CD1c-positive myeloid dendritic cell (primary cell): Measurements from ENCODE around the gene FBXL15.
A peak's percentile ranks its signal among the peaks of the same experiment; 100 is the strongest.

Experiments used
- DNase-seq: peaks from one replicate; pipeline ENCODE4 v3.0.0-alpha.2; 2016; ENCODE audit errors: extremely low spot score

FBXL15 gene

GRCh38 chr10:102410429-102411073 is 10.1 kb upstream of the FBXL15 start:
- no peak for DNase-seq

- no peak for DNase-seq
Measured at GRCh38 chr10:102411341-102412255, 9.0 kb upstream of the FBXL15 start.

- DNase-seq = no peak
Measured at GRCh38 chr10:102412293-102412692, 8.3 kb upstream of the FBXL15 start.

- DNase-seq = no peak
Measured at GRCh38 chr10:102413053-102413705, 7.5 kb upstream of the FBXL15 start.

- no peak for DNase-seq
Measured at GRCh38 chr10:102413806-102414561, 6.7 kb upstream of the FBXL15 start.

- DNase-seq = peak; percentile 38
Measured at GRCh38 chr10:102414749-102415148, 5.9 kb upstream of the FBXL15 start.

- no peak for DNase-seq
Measured at GRCh38 chr10:102416283-102416682, 4.4 kb upstream of the FBXL15 start.

- DNase-seq = no peak
Measured at GRCh38 chr10:102416695-102417094, 3.9 kb upstream of the FBXL15 start.

- DNase-seq = peak; percentile 12
Measured at GRCh38 chr10:102418622-102419268, 1.9 kb upstream of the FBXL15 start, which contains the start of gene PSD. Gene PSD (minus strand): TSS chr10:102418785. CDS start chr10:102417038, 1,747 bp downstream.

- peak; percentile 66 for DNase-seq
Measured at GRCh38 chr10:102419269-102420180, 1.1 kb upstream of the FBXL15 start.

- DNase-seq = no peak
Measured at GRCh38 chr10:102420181-102420713, 389 bp upstream of the FBXL15 start.

GRCh38 chr10:102421507-102421756 is 796 bp downstream of the FBXL15 start:
- DNase-seq = no peak

- peak; percentile 43 for DNase-seq
Measured at GRCh38 chr10:102421757-102422512, 1.3 kb downstream of the FBXL15 start.

GRCh38 chr10:102422545-102423129 is 2.0 kb downstream of the FBXL15 start:
- DNase-seq = peak; percentile 85

- no peak for DNase-seq
Measured at GRCh38 chr10:102423372-102423968, 2.8 kb downstream of the FBXL15 start.

GRCh38 chr10:102424145-102424544 is 3.5 kb downstream of the FBXL15 start:
- no peak for DNase-seq

- DNase-seq = no peak
Measured at GRCh38 chr10:102424916-102425315, 4.3 kb downstream of the FBXL15 start.

GRCh38 chr10:102425444-102425843 is 4.8 kb downstream of the FBXL15 start:
- no peak for DNase-seq
